ENCODE measurements around the gene KRTAP3-1.

- TF ChIP-seq POLR2A (IDR thresholded peaks at IDR 0.05) (no peak), CTCF (IDR thresholded peaks at IDR 0.05) (no peak)
Measured at GRCh38 chr17:41026715-41027471, 18.0 kb upstream of the KRTAP3-1 start, which contains the start of gene KRTAP1-5.
